Lower leg skin (tissue), 3 donors: ENCODE measurements around the gene XPNPEP2.

Experiments
- POLR2A ChIP-seq, 2 donors: fragments of 450-650 bp; IDR thresholded peaks; one replicate each; pipeline ENCODE4 v1.6.1; 2016 to 2017; ENCODE audit warnings: antibody characterized with exemption in 2 of 2, mild to moderate bottlenecking in 1 of 2, moderate library complexity in 1 of 2
- TF ChIP-seq, protein P1 (sequence below), 3 donors: fragments of 450-650 bp; IDR thresholded peaks; one replicate each; pipeline ENCODE4 v1.5.1; 2016; ENCODE audit warnings: antibody characterized with exemption in 3 of 3, mild to moderate bottlenecking in 3 of 3, moderate library complexity in 2 of 3

DNA sequence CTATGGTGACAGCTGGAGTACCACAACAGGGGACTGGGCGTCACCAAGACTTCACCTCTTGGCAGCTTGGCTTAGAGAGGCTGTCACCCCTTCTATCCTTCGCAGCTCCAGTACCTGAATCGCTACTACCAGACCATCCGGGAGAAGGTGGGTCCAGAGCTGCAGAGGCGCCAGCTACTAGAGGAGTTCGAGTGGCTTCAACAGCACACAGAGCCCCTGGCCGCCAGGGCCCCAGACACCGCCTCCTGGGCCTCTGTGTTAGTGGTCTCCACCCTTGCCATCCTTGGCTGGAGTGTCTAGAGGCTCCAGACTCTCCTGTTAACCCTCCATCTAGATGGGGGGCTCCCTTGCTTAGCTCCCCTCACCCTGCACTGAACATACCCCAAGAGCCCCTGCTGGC lies 29.4 kb downstream of the XPNPEP2 start:
- TF ChIP-seq, protein P1, sequence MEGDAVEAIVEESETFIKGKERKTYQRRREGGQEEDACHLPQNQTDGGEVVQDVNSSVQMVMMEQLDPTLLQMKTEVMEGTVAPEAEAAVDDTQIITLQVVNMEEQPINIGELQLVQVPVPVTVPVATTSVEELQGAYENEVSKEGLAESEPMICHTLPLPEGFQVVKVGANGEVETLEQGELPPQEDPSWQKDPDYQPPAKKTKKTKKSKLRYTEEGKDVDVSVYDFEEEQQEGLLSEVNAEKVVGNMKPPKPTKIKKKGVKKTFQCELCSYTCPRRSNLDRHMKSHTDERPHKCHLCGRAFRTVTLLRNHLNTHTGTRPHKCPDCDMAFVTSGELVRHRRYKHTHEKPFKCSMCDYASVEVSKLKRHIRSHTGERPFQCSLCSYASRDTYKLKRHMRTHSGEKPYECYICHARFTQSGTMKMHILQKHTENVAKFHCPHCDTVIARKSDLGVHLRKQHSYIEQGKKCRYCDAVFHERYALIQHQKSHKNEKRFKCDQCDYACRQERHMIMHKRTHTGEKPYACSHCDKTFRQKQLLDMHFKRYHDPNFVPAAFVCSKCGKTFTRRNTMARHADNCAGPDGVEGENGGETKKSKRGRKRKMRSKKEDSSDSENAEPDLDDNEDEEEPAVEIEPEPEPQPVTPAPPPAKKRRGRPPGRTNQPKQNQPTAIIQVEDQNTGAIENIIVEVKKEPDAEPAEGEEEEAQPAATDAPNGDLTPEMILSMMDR (IDR thresholded peaks at IDR 0.05): no peak
- TF ChIP-seq POLR2A (IDR thresholded peaks at IDR 0.05): no peak
